Activated CD8-positive, alpha-beta memory T cell treated with anti-CD3 and anti-CD28 coated beads for 24 hours (primary cell): ENCODE data around the gene SLK.

Experiments
- DNase-seq: peaks from one replicate; pipeline ENCODE4 v3.0.0-alpha.2; 2020

SLK gene

DNA sequence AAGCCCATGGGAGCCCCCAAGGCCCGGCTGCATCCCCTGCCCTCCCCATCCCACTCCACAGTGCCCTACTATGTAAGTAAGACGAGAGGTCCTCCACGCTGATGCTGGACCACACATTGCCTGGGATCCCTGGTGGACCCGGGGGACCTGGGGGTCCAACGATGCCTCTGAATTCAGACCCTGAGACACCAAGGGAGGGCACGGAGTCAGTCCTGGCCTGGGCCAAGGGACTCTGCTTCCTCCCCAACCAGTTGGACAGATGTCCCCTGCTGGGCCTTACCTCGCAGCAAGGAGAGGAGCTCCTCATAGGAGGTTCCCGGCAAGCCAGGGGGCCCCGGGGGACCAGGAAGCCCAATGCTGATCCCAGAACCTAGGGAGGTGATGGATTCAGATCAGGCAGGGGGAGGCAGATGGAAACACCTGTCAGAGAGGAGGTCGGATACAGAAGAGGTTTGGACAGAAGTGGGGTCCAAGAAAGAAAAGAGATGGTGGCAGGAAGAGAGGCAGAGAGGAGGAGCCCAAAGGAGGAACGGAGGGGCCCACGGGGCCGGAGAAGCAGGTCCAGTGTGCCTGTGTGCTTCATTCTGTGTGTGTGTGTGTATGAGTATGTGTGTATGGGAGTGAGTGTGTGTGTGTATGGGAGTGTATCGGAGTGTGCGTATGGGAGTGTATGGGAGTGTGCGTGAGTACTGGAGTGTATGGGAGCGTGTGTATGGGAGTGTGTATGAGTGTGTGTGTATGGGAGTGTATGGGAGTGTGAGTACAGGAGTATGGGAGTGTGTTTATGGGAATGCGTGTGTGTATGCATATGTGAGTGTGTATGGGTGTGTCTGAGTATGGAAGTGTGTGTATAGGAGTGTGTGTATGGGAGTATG lies 68.5 kb downstream of the SLK start:
- peak; percentile 53 for DNase-seq

DNA sequence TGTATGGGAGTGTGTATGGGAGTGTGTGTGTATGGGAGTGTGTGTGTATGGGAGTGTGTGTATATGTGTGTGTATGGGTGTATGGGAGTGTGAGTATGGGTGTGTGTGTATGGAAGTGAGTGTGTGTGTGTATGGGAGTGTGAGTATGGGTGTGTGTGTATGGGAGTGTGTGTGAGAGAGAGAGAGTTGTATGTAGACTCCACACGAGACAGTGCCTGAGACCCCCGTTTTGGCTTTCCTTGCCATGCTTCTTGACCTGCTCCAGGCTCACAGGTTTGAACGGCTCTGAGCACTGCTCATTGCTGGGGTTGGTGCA lies 69.1 kb downstream of the SLK start:
- DNase-seq, result no peak

DNA sequence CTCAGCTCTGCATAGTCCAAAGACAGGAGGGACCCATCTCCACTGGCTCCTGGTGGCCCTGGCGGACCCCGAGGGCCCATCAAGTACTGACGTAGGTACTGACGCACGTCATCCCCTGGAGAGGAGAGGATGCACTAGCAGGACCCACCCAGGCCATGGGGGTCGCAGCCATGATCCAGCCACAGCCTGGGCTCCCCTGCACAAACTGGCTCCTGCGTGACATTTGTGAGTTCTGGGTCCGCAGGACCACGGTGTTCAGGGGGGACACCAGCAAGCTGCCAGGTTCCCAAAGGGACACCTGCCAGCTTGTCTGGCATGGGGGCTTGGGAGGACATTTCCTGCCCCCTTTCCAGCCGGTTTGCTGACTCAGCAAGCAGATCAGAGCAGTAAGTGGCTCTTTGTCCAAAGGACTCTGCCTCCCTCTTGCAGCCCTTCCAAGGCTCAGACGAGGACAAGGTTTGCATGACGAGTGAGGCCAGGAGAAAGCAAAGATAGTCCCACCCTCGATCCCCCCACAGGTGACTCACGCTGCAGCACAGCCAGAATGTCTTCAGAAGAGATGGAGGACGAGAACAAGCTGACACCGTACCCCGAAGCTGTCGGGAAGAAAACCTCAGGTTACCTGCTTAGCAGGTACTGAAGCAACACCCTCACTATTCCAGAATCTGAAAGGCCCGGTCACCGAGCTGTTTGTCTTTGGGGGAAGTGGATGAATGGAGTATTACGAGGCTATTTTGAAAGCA lies 69.7 kb downstream of the SLK start:
- DNase-seq, result peak; percentile 52

DNA sequence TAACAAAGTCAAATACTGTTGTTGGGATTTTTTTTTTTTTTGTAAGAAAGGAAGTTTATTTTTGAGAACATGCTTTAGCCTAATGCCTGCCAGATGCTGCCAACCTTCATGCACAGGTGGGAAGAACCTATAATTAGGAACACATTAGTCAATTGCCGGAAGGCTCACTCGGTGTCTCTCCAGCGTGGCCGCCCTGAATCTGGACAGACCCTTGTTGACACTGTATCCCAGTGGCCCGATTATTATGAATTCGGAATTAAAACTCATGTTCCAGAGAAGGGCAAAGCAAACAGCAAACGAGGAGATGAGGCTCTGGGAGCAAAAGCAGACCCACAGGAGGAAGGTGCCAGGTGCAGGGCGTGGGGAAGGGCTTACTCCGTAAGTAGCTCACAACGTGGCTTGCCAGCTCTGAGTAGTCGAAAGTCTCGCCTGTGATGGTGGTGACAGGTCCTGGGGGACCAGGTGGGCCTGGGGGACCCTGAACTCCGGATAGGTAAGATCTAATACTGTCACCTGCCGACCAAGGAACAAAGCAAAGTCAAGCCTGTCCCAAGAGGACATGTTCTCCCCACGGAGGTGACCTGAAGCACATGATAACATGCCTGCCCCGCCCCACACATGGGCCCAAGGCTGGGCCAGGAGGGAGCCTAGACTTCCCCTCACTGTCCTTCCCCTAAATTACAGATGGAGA lies 70.5 kb downstream of the SLK start:
- DNase-seq, result peak; percentile 52

- DNase-seq, result peak; percentile 30
Observed at GRCh38 chr10:104038537-104038936, 71.6 kb downstream of the SLK start.

DNA sequence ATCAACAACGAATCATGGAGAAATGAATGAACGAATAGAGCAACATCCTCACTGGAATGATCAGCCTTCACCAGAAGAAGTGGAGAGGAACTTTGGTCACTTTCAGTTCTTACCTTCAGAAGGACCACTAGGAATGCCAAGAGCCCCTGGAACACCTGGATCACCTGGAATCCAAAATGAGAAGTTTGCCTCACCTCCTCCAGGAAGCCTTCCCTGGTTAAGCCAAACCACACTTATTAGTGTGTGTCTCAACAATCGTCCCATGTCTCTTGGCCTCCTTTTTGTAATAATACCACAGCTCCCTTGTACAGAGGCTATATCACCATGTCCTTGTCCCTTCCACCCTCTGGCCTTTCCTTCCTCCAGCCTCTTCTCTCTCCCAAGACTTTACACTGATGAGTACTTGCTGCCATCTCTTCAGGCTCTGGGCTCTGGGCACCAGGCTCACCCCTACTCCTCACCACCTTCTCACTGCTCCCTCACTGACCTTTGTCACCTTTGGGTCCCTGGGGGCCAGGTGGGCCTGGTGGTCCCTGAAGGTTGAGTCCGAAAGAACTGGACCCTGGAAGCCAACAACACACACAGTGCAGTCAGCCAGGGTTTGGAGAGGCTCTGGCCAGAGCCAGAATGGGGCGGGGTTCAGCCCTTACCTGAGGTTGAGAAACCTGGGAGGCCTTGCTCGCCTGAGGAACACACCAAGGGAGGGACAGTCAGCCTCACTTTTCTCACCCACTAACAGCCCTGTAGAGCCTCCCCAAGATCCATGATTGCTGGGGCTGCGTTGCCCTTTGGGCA lies 72.2 kb downstream of the SLK start:
- peak; percentile 26 for DNase-seq

GRCh38 chr10:104040382-104040781 lies 73.4 kb downstream of the SLK start:
- no peak for DNase-seq

DNA sequence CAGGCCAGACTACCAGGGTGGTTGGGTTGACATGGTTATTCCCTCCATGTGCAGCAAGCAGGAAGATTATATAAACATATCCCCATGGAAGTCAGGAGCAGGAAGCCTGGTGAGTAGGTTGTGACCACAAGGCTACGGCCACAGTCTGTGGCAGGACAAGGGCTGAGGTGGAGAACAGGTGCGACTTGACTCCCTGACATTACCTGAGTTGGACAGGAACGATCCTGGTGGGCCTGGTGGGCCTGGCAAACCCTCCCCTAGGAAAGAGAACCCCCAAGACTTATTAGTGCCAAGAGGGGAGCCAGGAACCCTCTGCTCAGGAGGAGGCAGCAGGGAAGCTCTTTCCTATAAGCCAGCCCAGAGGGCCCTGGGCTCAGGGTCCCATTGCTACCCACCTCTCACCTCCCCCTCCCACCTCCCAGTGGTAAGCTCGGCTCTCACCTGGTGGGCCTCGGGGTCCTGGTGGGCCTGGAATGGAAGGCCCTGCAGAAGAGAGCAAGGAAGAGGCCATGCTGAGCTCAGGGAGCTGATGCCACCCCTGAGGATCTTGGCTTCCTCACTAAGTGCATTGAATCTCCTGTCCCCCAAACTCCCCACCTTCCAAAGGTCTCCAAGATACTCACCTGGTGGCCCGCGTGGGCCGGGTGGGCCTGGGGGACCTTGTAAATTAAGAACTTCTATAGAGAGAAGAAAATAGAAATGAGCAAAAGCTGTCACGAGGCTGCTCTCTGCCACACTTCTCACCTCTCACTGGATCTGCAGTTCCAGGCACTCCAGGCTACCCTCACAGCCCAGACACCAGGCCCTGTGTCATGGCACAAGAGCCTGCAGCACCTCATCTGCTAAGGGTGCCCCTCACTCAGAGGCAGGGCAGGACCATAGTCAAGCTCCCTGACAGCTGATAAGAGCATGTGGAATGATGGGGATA lies 74.2 kb downstream of the SLK start:
- peak; percentile 41 for DNase-seq

- DNase-seq, result peak; percentile 41
Observed at GRCh38 chr10:104041891-104042535, 75.1 kb downstream of the SLK start.

GRCh38 chr10:104043185-104043830 lies 76.4 kb downstream of the SLK start:
- peak; percentile 37 for DNase-seq

- peak; percentile 51 for DNase-seq
Observed at GRCh38 chr10:104043854-104044253, 76.9 kb downstream of the SLK start.

GRCh38 chr10:104045151-104046089 lies 78.5 kb downstream of the SLK start:
- peak; percentile 50 for DNase-seq

GRCh38 chr10:104046651-104047050 lies 79.7 kb downstream of the SLK start:
- DNase-seq, result peak; percentile 45

DNA sequence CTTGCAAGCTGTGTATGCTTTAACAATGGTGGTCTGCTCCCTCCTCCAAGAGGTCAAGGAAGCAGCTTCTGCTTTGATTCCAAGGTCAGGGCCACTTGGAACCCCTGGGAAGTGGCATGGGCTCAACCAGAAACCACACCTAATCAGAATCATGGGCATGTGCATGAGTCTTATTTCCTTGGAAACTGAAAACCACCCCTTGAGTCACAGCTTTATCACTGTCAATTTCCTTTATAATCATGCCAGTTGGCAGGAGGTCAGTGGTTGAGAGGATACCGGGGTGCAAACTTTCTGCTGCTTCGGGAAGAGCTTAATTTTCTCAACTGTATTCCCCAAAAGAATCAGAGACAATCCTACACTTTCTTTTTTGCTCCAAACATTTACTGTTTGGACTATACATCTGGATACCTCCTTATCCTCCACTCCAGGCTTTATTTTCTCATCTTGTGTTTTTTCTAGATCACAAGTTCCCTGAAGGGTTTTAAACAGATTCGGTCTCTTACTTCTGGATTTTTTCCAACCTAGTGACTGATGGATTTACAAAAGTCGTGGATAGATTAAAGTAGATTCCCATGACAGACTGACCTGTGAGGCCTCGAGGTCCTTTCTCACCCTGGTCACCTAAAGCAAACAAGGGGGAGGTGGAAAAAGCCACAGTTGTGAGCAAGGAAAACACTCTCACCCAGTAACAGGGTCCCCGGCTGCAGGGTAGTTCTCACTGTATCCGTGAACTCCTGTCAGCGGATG lies 82.7 kb downstream of the SLK start:
- no peak for DNase-seq

DNA sequence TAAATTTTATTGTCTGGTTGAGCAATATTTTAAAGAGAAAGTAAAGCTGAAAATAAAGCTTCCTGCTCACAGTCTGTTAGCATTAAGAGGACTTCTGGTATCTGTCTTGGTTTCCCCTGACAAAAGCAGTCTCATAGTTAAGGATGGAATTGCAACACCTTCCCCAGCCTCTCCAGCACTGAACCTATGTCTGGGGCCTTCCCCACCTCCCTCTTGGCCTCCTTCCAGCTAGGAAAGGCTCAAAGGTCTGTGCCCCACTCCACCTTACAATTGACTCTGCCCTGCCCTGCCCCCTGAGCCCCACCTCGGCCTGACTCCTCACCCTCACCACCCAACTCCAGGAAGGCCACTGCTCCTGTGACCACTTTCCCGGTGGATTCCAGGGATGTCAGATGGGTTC lies 85.5 kb downstream of the SLK start:
- DNase-seq, result no peak

GRCh38 chr10:104053201-104053600 lies 86.3 kb downstream of the SLK start:
- no peak for DNase-seq

DNA sequence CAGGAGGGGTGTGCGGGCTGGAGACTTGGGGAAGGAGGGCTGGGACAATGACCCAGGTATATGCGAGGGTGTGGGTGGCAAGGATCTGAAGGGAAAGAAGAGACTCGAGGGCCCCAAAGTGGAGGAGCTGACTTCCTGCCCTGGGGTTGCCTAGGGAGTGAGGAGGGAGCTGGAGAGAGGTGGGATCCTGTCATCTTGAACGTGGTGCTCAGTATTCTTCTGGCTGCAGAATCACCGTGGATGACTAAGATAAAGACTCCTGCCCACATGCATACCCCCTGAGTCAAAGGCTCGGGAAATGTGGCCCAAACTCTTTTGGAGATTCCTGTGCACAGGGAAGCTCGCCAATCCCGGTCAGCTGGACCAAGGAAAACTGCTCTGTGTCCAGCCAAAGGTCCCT lies 87.5 kb downstream of the SLK start:
- DNase-seq, result no peak

- DNase-seq, result no peak
Observed at GRCh38 chr10:104056619-104057273, 89.8 kb downstream of the SLK start.
